ENCODE data around the gene CHMP6. TPM values are rescaled to one million over a fixed set of nuclear protein-coding genes. Genes with fewer than 3 reads are reported as not detected.
A peak's percentile ranks its signal among the peaks of the same experiment; 100 is the strongest.

Gene CHMP6
- polyA plus RNA-seq, 3 donors: 20.3 to 44.8 (median 44.1) TPM

DNA sequence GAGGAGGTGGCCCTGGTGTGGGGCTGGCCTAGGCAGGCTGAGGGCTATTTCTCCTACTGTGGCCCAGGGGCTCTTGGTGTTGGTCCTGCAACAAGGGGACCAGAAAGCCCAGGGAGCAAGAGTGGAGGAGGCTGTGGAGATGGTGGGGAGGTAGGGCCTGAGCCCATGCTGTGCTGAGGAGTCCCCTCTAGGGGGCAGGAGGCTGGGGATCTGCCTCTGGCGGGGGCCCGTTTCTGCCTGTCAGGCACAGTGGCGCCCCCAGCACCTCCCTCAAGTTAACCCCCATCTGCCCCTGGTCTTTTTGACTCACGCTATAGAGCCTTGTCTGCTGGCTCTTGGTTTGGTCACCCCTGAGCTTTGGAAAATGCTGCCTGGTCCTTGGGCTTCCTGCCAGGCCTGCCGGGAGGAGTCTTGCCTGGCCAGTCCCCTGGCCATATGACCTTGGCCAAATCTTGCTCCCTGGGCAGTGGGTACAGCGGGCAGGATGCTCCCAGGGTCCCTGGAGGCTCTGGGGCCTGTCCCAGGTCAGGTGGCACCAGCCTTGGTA lies 49.2 kb downstream of the CHMP6 start:
- WGBS (ENCODE audit: insufficient coverage): 71% methylated on average over 3 of the region's 6 CpGs
- H3K9ac ChIP-seq (ENCODE audit: insufficient read depth, low read length, poor library complexity, severe bottlenecking): no peak overlapping the region
- H3K27me3 ChIP-seq (ENCODE audit: control insufficient read depth in 2 of 2, insufficient read depth in 2 of 2, low read length in 2 of 2): peaks cover 0 to 18% of the 10 kb centered on the region in 2 donors
- peaks cover 0 to 6% (median 0%) of the 10 kb centered on the region in 7 donors for H3K9me3 Mint-ChIP-seq
- DNase-seq: no peak
- H2AFZ ChIP-seq (ENCODE audit: insufficient read depth, low read depth, low read length, poor library complexity, severe bottlenecking): no peak overlapping the region
- H3K4me3 Mint-ChIP-seq: no peak overlapping the region
- intact Hi-C loops (cut with micrococcal nuclease): no loop called here
- peaks cover 19 to 34% (median 22%) of the 10 kb centered on the region in 3 donors for H3K27me3 Mint-ChIP-seq (ENCODE audit: low read depth in 3 of 3)
- no peak overlapping the region for H3K27ac Mint-ChIP-seq
- no peak overlapping the region for H3K27ac ChIP-seq (ENCODE audit: low read depth in 1 of 2, low read length in 2 of 2)
- H3K36me3 Mint-ChIP-seq: peaks cover 16 to 25% of the 10 kb centered on the region in 2 donors
- H3K36me3 ChIP-seq (replicated peaks in 1 of 2; ENCODE audit: control insufficient read depth in 1 of 2, insufficient read depth in 2 of 2, low read length in 2 of 2): no peaks in the 10 kb centered on the region
- H3K4me1 ChIP-seq (ENCODE audit: control insufficient read depth in 1 of 2, insufficient read depth in 2 of 2, low read length in 2 of 2): peaks cover 18 to 24% of the 10 kb centered on the region in 2 donors
- H3K4me1 Mint-ChIP-seq: peaks cover 21% of the 10 kb centered on the region
- H3K4me2 ChIP-seq (replicated peaks; ENCODE audit: extremely low read depth, low read length, poor library complexity, severe bottlenecking): no peak overlapping the region
- peaks cover 89% of the 10 kb centered on the region for H4K20me1 ChIP-seq (ENCODE audit: insufficient read depth, low read length)
- H3K4me3 ChIP-seq (replicated peaks in 1 of 3; ENCODE audit: low read depth in 2 of 3, low read length in 3 of 3): no peak overlapping the region
- H3K9me3 ChIP-seq (replicated peaks in 1 of 2; ENCODE audit: control insufficient read depth in 1 of 2, insufficient read depth in 1 of 2, low read length in 2 of 2): no peaks in the 10 kb centered on the region
- H3K79me2 ChIP-seq (ENCODE audit: insufficient read depth, low read length): peaks cover 11% of the 10 kb centered on the region
- TF ChIP-seq, protein P1, sequence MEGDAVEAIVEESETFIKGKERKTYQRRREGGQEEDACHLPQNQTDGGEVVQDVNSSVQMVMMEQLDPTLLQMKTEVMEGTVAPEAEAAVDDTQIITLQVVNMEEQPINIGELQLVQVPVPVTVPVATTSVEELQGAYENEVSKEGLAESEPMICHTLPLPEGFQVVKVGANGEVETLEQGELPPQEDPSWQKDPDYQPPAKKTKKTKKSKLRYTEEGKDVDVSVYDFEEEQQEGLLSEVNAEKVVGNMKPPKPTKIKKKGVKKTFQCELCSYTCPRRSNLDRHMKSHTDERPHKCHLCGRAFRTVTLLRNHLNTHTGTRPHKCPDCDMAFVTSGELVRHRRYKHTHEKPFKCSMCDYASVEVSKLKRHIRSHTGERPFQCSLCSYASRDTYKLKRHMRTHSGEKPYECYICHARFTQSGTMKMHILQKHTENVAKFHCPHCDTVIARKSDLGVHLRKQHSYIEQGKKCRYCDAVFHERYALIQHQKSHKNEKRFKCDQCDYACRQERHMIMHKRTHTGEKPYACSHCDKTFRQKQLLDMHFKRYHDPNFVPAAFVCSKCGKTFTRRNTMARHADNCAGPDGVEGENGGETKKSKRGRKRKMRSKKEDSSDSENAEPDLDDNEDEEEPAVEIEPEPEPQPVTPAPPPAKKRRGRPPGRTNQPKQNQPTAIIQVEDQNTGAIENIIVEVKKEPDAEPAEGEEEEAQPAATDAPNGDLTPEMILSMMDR (IDR thresholded peaks at IDR 0.05): peak; percentile 61

DNA sequence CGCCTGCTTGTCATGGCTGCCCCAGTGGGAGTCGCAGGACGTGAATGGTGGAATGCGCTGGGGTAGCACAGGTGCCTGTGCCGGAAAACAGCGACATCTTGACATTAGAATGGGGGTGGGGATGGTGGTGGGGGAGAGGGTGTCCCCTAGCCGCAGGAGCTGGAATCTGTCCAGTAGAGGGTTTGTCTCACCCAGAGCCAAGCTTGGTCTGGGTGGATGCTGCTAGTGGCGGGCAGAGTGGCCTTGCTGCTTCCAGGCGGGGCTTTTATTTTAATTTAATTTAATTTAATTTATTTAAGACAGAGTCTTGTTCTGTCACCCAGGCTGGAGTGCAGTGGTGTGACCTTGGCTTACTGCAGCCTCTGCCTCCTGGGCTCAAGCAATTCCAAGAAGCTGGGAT lies 51.0 kb downstream of the CHMP6 start:
- Mint-ChIP-seq H3K4me1 (peaks cover 7% of the 10 kb centered on the region), H3K4me3 (no peak overlapping the region), H3K27ac (no peak overlapping the region), H3K27me3 (ENCODE audit: low read depth in 3 of 3) (peaks cover 4 to 20% (median 8%) of the 10 kb centered on the region in 3 donors), H3K9me3 (no peaks in the 10 kb centered on the region), H3K36me3 (peaks cover 7 to 15% of the 10 kb centered on the region in 2 donors)
- intact Hi-C loops (cut with micrococcal nuclease): no loop called here
- no peak overlapping the region for H2AFZ ChIP-seq (ENCODE audit: insufficient read depth, low read depth, low read length, poor library complexity, severe bottlenecking)
- H3K9me3 ChIP-seq (replicated peaks in 1 of 2; ENCODE audit: control insufficient read depth in 1 of 2, insufficient read depth in 1 of 2, low read length in 2 of 2): no peaks in the 10 kb centered on the region
- no peak overlapping the region for H3K9ac ChIP-seq (ENCODE audit: insufficient read depth, low read length, poor library complexity, severe bottlenecking)
- 95% methylated on average over 7 of the region's 9 CpGs for WGBS (ENCODE audit: insufficient coverage)
- H3K36me3 ChIP-seq (replicated peaks in 1 of 2; ENCODE audit: control insufficient read depth in 1 of 2, insufficient read depth in 2 of 2, low read length in 2 of 2): no peaks in the 10 kb centered on the region
- peaks cover 5 to 9% of the 10 kb centered on the region in 2 donors for H3K4me1 ChIP-seq (ENCODE audit: control insufficient read depth in 1 of 2, insufficient read depth in 2 of 2, low read length in 2 of 2)
- H3K4me3 ChIP-seq (replicated peaks in 1 of 3; ENCODE audit: low read depth in 2 of 3, low read length in 3 of 3): no peak overlapping the region
- H3K79me2 ChIP-seq (ENCODE audit: insufficient read depth, low read length): peaks cover 7% of the 10 kb centered on the region
- H3K27me3 ChIP-seq (ENCODE audit: control insufficient read depth in 2 of 2, insufficient read depth in 2 of 2, low read length in 2 of 2): peaks cover 0 to under 1% of the 10 kb centered on the region in 2 donors
- TF ChIP-seq, protein P1 (IDR thresholded peaks at IDR 0.05): no peak
- H3K4me2 ChIP-seq (replicated peaks; ENCODE audit: extremely low read depth, low read length, poor library complexity, severe bottlenecking): no peak overlapping the region
- DNase-seq: no peak
- H4K20me1 ChIP-seq (ENCODE audit: insufficient read depth, low read length): peaks cover 79% of the 10 kb centered on the region
- H3K27ac ChIP-seq (ENCODE audit: low read depth in 1 of 2, low read length in 2 of 2): no peak overlapping the region

Data from CD14-positive monocyte (primary cell).